Activated CD4-positive, CD25-positive, alpha-beta regulatory T cell (primary cell): ENCODE measurements around the gene HES7.

ENCODE experiments used
- DNase-seq, 4 experiments: peaks; one replicate each; lab custom pipeline; 2025; lab: John Stamatoyannopoulos, UW

HES7 gene

GRCh38 chr17:8072729-8073461, 51.0 kb downstream of the HES7 start:
- DNase-seq = peak in 2 of 4 experiments; percentile 7 to 13

GRCh38 chr17:8072341-8072728, 51.6 kb downstream of the HES7 start:
- DNase-seq = no peak

GRCh38 chr17:8071496-8071895, 52.4 kb downstream of the HES7 start:
- DNase-seq = no peak
